Fibroblast of lung (primary cell): Measurements from ENCODE around the gene GGCX.
"Not testable (repeated sequence)": the region's sequence is repeated elsewhere in the genome, so short reads cannot be mapped to it uniquely, and the experiment has no call there.

Experiments
- EZH2 ChIP-seq: IDR thresholded peaks from 2 replicates; pipeline ENCODE4 v1.5.1; 2012; ENCODE audit warnings: low read length, control low read depth, mild to moderate bottlenecking; ENCODE audit errors: missing control alignments
- TF ChIP-seq, protein P1 (sequence below), 2 donors: IDR thresholded peaks in 1 of 2; conservative IDR thresholded peaks in 1 of 2; 1 replicate in 1 of 2; 2 replicates in 1 of 2; pipeline ENCODE4 v1.5.1; 2011 to 2012; ENCODE audit warnings: low read length in 2 of 2, control low read depth in 1 of 2, inconsistent platforms in 1 of 2, low read depth in 1 of 2, mild to moderate bottlenecking in 1 of 2

DNA sequence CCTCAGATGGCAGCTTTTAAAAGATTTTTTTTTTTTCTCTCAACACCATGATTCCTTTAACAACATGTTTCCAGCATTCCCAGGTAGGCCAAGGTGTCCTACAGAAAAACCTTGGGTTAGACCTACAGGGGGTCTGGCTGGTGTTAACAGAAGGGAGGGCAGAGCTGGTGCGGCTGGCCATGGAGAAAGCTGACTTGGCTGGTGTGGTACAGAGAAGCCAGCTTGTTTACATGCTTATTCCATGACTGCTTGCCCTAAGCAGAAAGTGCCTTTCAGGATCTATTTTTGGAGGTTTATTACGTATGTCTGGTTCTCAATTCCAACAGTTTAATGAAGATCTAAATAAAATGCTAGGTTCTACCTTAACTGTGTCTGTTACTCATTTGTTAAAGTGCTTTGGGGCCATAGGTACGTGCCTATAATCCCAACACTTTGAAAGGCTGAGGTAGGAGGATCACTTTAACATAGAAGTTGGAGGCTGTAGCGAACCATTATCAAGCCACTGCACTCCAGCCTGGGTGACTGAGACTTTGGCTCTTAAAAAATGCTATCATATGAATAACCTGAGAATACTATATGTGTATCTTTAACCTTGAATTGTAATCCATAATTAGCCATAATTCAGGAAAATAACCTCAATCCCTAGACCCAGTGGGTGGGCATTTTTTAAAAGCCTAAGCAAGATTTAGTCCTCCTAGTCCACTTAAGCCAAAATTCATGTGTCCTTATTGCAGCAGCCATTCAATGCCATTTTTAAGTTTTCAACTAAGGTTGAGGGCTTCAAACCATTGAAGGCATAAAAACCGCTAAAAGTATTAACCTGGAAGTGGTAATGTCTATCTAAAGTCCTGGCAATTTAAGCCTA is 16.1 kb downstream of the GGCX start:
- not testable (repeated sequence) for TF ChIP-seq EZH2
- TF ChIP-seq, protein P1, sequence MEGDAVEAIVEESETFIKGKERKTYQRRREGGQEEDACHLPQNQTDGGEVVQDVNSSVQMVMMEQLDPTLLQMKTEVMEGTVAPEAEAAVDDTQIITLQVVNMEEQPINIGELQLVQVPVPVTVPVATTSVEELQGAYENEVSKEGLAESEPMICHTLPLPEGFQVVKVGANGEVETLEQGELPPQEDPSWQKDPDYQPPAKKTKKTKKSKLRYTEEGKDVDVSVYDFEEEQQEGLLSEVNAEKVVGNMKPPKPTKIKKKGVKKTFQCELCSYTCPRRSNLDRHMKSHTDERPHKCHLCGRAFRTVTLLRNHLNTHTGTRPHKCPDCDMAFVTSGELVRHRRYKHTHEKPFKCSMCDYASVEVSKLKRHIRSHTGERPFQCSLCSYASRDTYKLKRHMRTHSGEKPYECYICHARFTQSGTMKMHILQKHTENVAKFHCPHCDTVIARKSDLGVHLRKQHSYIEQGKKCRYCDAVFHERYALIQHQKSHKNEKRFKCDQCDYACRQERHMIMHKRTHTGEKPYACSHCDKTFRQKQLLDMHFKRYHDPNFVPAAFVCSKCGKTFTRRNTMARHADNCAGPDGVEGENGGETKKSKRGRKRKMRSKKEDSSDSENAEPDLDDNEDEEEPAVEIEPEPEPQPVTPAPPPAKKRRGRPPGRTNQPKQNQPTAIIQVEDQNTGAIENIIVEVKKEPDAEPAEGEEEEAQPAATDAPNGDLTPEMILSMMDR (conservative IDR thresholded peaks at IDR 0.05 in 1 of 2, IDR thresholded peaks at IDR 0.05 in 1 of 2; ENCODE audit: low read depth in 1 of 2, low read length in 2 of 2): not testable (repeated sequence)
